GM19035 (cell line): Measurements from ENCODE around the gene HTR3A.

Source experiments
- ATAC-seq: cut with Tn5 transposase; IDR thresholded peaks from one replicate; pipeline ENCODE4 v1.9.1; 2021; ENCODE audit not compliant: unreplicated experiment

HTR3A gene

GRCh38 chr11:114016986-114017385, 42.1 kb downstream of the HTR3A start:
- no peak for ATAC-seq

GRCh38 chr11:114017723-114018122, 42.8 kb downstream of the HTR3A start:
- ATAC-seq, result no peak

GRCh38 chr11:114019046-114019445, 44.1 kb downstream of the HTR3A start:
- no peak for ATAC-seq

GRCh38 chr11:114019574-114019973, 44.7 kb downstream of the HTR3A start:
- no peak for ATAC-seq

GRCh38 chr11:114025329-114025907, 50.5 kb downstream of the HTR3A start:
- no peak for ATAC-seq

GRCh38 chr11:114026355-114026754, 51.4 kb downstream of the HTR3A start:
- no peak for ATAC-seq

GRCh38 chr11:114027391-114027790, 52.5 kb downstream of the HTR3A start:
- no peak for ATAC-seq

- ATAC-seq, result no peak
Observed at GRCh38 chr11:114027926-114028325, 53.0 kb downstream of the HTR3A start.

- no peak for ATAC-seq
Observed at GRCh38 chr11:114031246-114031966, 56.5 kb downstream of the HTR3A start.

GRCh38 chr11:114031967-114032320, 57.0 kb downstream of the HTR3A start:
- no peak for ATAC-seq

- ATAC-seq, result no peak
Observed at GRCh38 chr11:114033066-114033465, 58.2 kb downstream of the HTR3A start.

GRCh38 chr11:114033572-114033971, 58.7 kb downstream of the HTR3A start:
- ATAC-seq, result no peak

- no peak for ATAC-seq
Observed at GRCh38 chr11:114034956-114035355, 60.0 kb downstream of the HTR3A start.

- no peak for ATAC-seq
Observed at GRCh38 chr11:114036147-114036811, 61.4 kb downstream of the HTR3A start.

GRCh38 chr11:114036958-114037357, 62.0 kb downstream of the HTR3A start:
- no peak for ATAC-seq

- ATAC-seq, result no peak
Observed at GRCh38 chr11:114039551-114039950, 64.6 kb downstream of the HTR3A start.
